CD4-positive, alpha-beta T cell (primary cell): ENCODE measurements around the gene CDH12. TPM values are rescaled to one million over a fixed set of nuclear protein-coding genes. Genes with fewer than 3 reads are reported as not detected.

Experiments used
- ATAC-seq: fragments of 200-7000 bp; cut with Tn5 transposase; one replicate; pipeline ENCODE4 v1.10.0; 2022; ENCODE audit warnings: mild to moderate bottlenecking; ENCODE audit not compliant: poor library complexity
- CTCF ChIA-PET: fragments of 350-600 bp; sonication (Branson Sonifier 250); formaldehyde crosslinking; loops from one replicate; lab custom pipeline; 2021; ENCODE audit warnings: antibody characterized with exemption, inconsistent platforms; lab: Charles Lee
- POLR2A ChIA-PET: fragments of 350-600 bp; sonication (Branson Sonifier 250); formaldehyde crosslinking; loops from one replicate; lab custom pipeline; 2021; ENCODE audit warnings: antibody characterized with exemption, inconsistent platforms; lab: Charles Lee
- DNase-seq, 14 experiments: peaks; one replicate each; pipeline ENCODE4 v3.0.0-alpha.2; 2013 to 2020; ENCODE audit warnings: mixed read lengths in 2 of 14
- H3K27ac ChIP-seq, 2 donors: one replicate each; pipeline versions ENCODE4 v1.5.1 to v1.7.0; 2013; ENCODE audit warnings: low read length in 2 of 2, low read depth in 1 of 2, mild to moderate bottlenecking in 1 of 2
- H3K27me3 ChIP-seq, 2 experiments: 1 replicate in 1 of 2; 2 replicates in 1 of 2; pipeline versions ENCODE4 v1.6.1 to v1.7.0; 2013; ENCODE audit warnings: low read length in 2 of 2, control low read depth in 1 of 2, mild to moderate bottlenecking in 1 of 2, moderate library complexity in 1 of 2; ENCODE audit not compliant: insufficient read depth in 2 of 2, control insufficient read depth in 1 of 2
- H3K36me3 ChIP-seq: one replicate; pipeline ENCODE4 v1.6.1; 2013; ENCODE audit warnings: low read length, control low read depth; ENCODE audit not compliant: insufficient read depth
- H3K4me1 ChIP-seq: one replicate; pipeline ENCODE4 v1.6.1; 2013; ENCODE audit warnings: low read length, control low read depth; ENCODE audit not compliant: insufficient read depth
- H3K4me3 ChIP-seq: one replicate; pipeline ENCODE4 v1.5.1; 2013; ENCODE audit warnings: mild to moderate bottlenecking, low read length, moderate library complexity
- H3K9me3 ChIP-seq, 2 experiments: 1 replicate in 1 of 2; 2 replicates in 1 of 2; pipeline versions ENCODE4 v1.6.1 to v1.7.0; 2013; ENCODE audit warnings: low read length in 2 of 2, mild to moderate bottlenecking in 2 of 2, control low read depth in 1 of 2, moderate library complexity in 1 of 2; ENCODE audit not compliant: control insufficient read depth in 1 of 2, insufficient read depth in 1 of 2
- H3K27ac Mint-ChIP-seq: one replicate; pipeline ENCODE4 v1.8.0; 2020; ENCODE audit warnings: mixed read lengths
- H3K27me3 Mint-ChIP-seq: one replicate; pipeline ENCODE4 v1.8.0; 2021; ENCODE audit warnings: mixed read lengths
- H3K36me3 Mint-ChIP-seq: one replicate; pipeline ENCODE4 v1.8.0; 2021; ENCODE audit warnings: low read depth, mixed read lengths
- H3K4me1 Mint-ChIP-seq: one replicate; pipeline ENCODE4 v1.8.0; 2021; ENCODE audit warnings: low read depth, mixed read lengths
- H3K4me3 Mint-ChIP-seq: one replicate; pipeline ENCODE4 v1.8.0; 2020; ENCODE audit warnings: mild to moderate bottlenecking, mixed read lengths
- H3K9me3 Mint-ChIP-seq: one replicate; pipeline ENCODE4 v1.8.0; 2020; ENCODE audit warnings: mixed read lengths
- CTCF ChIP-seq: fragments of 200-600 bp; IDR thresholded peaks from one replicate; pipeline ENCODE4 v1.8.0; 2022; ENCODE audit warnings: antibody characterized with exemption, mild to moderate bottlenecking
- intact Hi-C, 2 experiments: fragments of 100-400 bp; cut with DNase I in 1 of 2; cut with micrococcal nuclease in 1 of 2; formaldehyde crosslinking; loops; one replicate each; pipeline versions ENCODE4 v1.15.1 to v1.9.0; 2023 to 2025; cut with DNase I, micrococcal nuclease
- total RNA-seq, 174 experiments: library from RNA in 2 of 174; stranded (reverse) in 2 of 174; gene quantifications; one replicate each; pipeline ENCODE4 v1.2.3 and lab custom pipeline; 2021 to 2026

The CDH12 gene
- total RNA-seq, 2 experiments from 2014 or later = not detected

- H3K4me1 ChIP-seq = no peaks in the 10 kb centered on the region
- Mint-ChIP-seq H3K27ac (no peak overlapping the region), H3K27me3 (no peaks in the 10 kb centered on the region), H3K9me3 (peaks cover 9% of the 10 kb centered on the region), H3K4me1 (no peaks in the 10 kb centered on the region), H3K36me3 (no peaks in the 10 kb centered on the region), H3K4me3 (no peak overlapping the region)
- CTCF ChIA-PET = interaction anchor here (0.7 kb wide), 1 partner anchor 32 kb away, joined by 3 read pairs; no protein-coding TSS in a partner anchor
- H3K27ac ChIP-seq = no peak overlapping the region
- no peak for ATAC-seq
- POLR2A ChIA-PET = no interaction called here
- no peak for DNase-seq
- intact Hi-C loops = no loop called here
- H3K9me3 ChIP-seq = no peaks in the 10 kb centered on the region
- TF ChIP-seq CTCF = no peak
- no peaks in the 10 kb centered on the region for H3K27me3 ChIP-seq
- no peak overlapping the region for H3K4me3 ChIP-seq
- no peaks in the 10 kb centered on the region for H3K36me3 ChIP-seq
These were observed 208.3 kb downstream of the CDH12 start for GRCh38 chr5:22644859-22645258.

GRCh38 chr5:22643356-22643755, 209.8 kb downstream of the CDH12 start:
- no peak for DNase-seq
- peaks cover 9% of the 10 kb centered on the region for H3K9me3 Mint-ChIP-seq
- no peak overlapping the region for H3K4me3 Mint-ChIP-seq
- CTCF ChIA-PET = no interaction called here
- Histone ChIP-seq H3K9me3 (peaks cover 0 to 4% of the 10 kb centered on the region in 2 experiments), H3K27ac (no peak overlapping the region), H3K36me3 (no peaks in the 10 kb centered on the region), H3K27me3 (no peaks in the 10 kb centered on the region), H3K4me1 (no peaks in the 10 kb centered on the region), H3K4me3 (no peak overlapping the region)
- intact Hi-C loops = no loop called here
- no peak overlapping the region for H3K27ac Mint-ChIP-seq
- H3K27me3 Mint-ChIP-seq = no peaks in the 10 kb centered on the region
- no peaks in the 10 kb centered on the region for H3K4me1 Mint-ChIP-seq
- POLR2A ChIA-PET = no interaction called here
- no peaks in the 10 kb centered on the region for H3K36me3 Mint-ChIP-seq
- TF ChIP-seq CTCF = no peak
- ATAC-seq = no peak

- H3K4me3 Mint-ChIP-seq = no peak overlapping the region
- no peak for DNase-seq
These were observed 221.5 kb downstream of the CDH12 start for GRCh38 chr5:22631683-22632082.

More at GRCh38 chr5:22631683-22632082, 221.5 kb downstream of the CDH12 start:
- H3K9me3 ChIP-seq = peaks cover 0 to 4% of the 10 kb centered on the region in 2 experiments
- no peak for ATAC-seq
- ChIA-PET CTCF (no interaction called here), POLR2A (no interaction called here)
- H3K9me3 Mint-ChIP-seq = peaks cover 10% of the 10 kb centered on the region
- no peak overlapping the region for H3K27ac ChIP-seq
- TF ChIP-seq CTCF = no peak
- no peaks in the 10 kb centered on the region for H3K36me3 Mint-ChIP-seq
- H3K36me3 ChIP-seq = no peaks in the 10 kb centered on the region
- H3K27ac Mint-ChIP-seq = no peak overlapping the region
- no peaks in the 10 kb centered on the region for H3K27me3 ChIP-seq
- intact Hi-C loops = no loop called here
- H3K4me3 ChIP-seq = no peak overlapping the region
- H3K4me1 ChIP-seq = no peaks in the 10 kb centered on the region
- no peaks in the 10 kb centered on the region for H3K4me1 Mint-ChIP-seq
- no peaks in the 10 kb centered on the region for H3K27me3 Mint-ChIP-seq
